H1 (cell line): ENCODE results near the gene FAM170A. TPM values are rescaled to one million over a fixed set of nuclear protein-coding genes. Genes with fewer than 3 reads are reported as not detected.

Experiments
- CTCF ChIA-PET: fragments of 300-600 bp; sonication (Branson Sonifier 250); formaldehyde crosslinking; loops from one replicate; lab custom pipeline; 2021; ENCODE audit not compliant: partially characterized antibody; lab: Charles Lee
- POLR2A ChIA-PET: fragments of 300-600 bp; sonication (Branson Sonifier 250); formaldehyde crosslinking; loops from one replicate; lab custom pipeline; 2021; ENCODE audit warnings: inconsistent platforms; ENCODE audit not compliant: partially characterized antibody; lab: Charles Lee
- DNase-seq, 2 experiments: peaks; one replicate each; pipeline versions ENCODE4 v3.0.0 to v3.0.0-alpha.2; 2010 to 2022; ENCODE audit warnings: low spot score in 2 of 2, low read depth in 1 of 2, mixed read lengths in 1 of 2
- FAIRE-seq: peaks from 2 replicates; lab custom pipeline; 2011; peaks lifted over from hg19 to GRCh38; lab: Jason Lieb, UNC
- H2AFZ ChIP-seq: 2 replicates; pipeline ENCODE4 v1.8.1; 2012; ENCODE audit warnings: low read length, inconsistent platforms
- H2AK5ac ChIP-seq: 2 replicates; pipeline ENCODE4 v1.6.1; 2013; ENCODE audit warnings: low read depth, low read length
- H2BK120ac ChIP-seq: replicated peaks from 2 replicates; pipeline ENCODE3; 2013; ENCODE audit warnings: low read depth, low read length, inconsistent platforms
- H2BK12ac ChIP-seq: 2 replicates; pipeline ENCODE4 v1.6.1; 2013; ENCODE audit warnings: low read depth, low read length
- H2BK15ac ChIP-seq: 2 replicates; pipeline ENCODE4 v1.6.1; 2013; ENCODE audit warnings: low read length
- H2BK20ac ChIP-seq: 2 replicates; pipeline ENCODE4 v1.6.1; 2013; ENCODE audit warnings: low read length
- H2BK5ac ChIP-seq: 2 replicates; pipeline ENCODE4 v1.6.1; 2013; ENCODE audit warnings: low read depth, low read length
- H3K14ac ChIP-seq: 2 replicates; pipeline ENCODE4 v1.6.1; 2013; ENCODE audit warnings: inconsistent platforms; ENCODE audit not compliant: insufficient read length
- H3K18ac ChIP-seq: 2 replicates; pipeline ENCODE4 v1.6.1; 2013; ENCODE audit warnings: low read length; ENCODE audit errors: extremely low read depth
- H3K23ac ChIP-seq: 2 replicates; pipeline ENCODE4 v1.6.1; 2013; ENCODE audit warnings: inconsistent platforms; ENCODE audit not compliant: insufficient read length
- H3K23me2 ChIP-seq: 2 replicates; pipeline ENCODE4 v1.6.1; 2013; ENCODE audit warnings: low read depth, low read length
- H3K27ac ChIP-seq: 2 replicates; pipeline ENCODE4 v1.6.1; 2011; ENCODE audit warnings: low read depth, low read length, inconsistent platforms
- H3K27me3 ChIP-seq, 4 experiments: replicated peaks in 1 of 4; 1 replicate in 1 of 4; 2 replicates in 3 of 4; pipeline versions ENCODE4 v1.6.1 to v1.8.1; 2011 to 2013; ENCODE audit warnings: low read length in 3 of 4, mild to moderate bottlenecking in 3 of 4, inconsistent platforms in 2 of 4, mixed read lengths in 2 of 4, moderate library complexity in 1 of 4; ENCODE audit not compliant: control insufficient read depth in 3 of 4, insufficient read depth in 3 of 4; ENCODE audit errors: extremely low read depth in 1 of 4
- H3K36me3 ChIP-seq, 4 experiments: 2 replicates each; pipeline versions ENCODE4 v1.6.1 to v1.8.1; 2011 to 2013; ENCODE audit warnings: mild to moderate bottlenecking in 4 of 4, low read length in 3 of 4, moderate library complexity in 2 of 4, control low read depth in 1 of 4, inconsistent platforms in 1 of 4; ENCODE audit not compliant: insufficient read depth in 4 of 4, control insufficient read depth in 2 of 4
- H3K4ac ChIP-seq: replicated peaks from 2 replicates; pipeline ENCODE3; 2013; ENCODE audit warnings: low read length, low read depth, mixed read lengths, inconsistent platforms; ENCODE audit not compliant: insufficient read length
- H3K4me1 ChIP-seq, 4 experiments: replicated peaks in 1 of 4; 1 replicate in 1 of 4; 2 replicates in 3 of 4; pipeline versions ENCODE4 v1.6.1 to v1.8.1; 2011 to 2013; ENCODE audit warnings: low read length in 3 of 4, inconsistent platforms in 2 of 4, mixed read lengths in 1 of 4; ENCODE audit not compliant: insufficient read depth in 4 of 4, control insufficient read depth in 3 of 4
- H3K4me2 ChIP-seq, 2 experiments: 2 replicates each; pipeline versions ENCODE4 v1.6.1 to v1.8.1; 2011 to 2013; ENCODE audit warnings: low read depth in 2 of 2, low read length in 2 of 2, control low read depth in 1 of 2, inconsistent platforms in 1 of 2, mild to moderate bottlenecking in 1 of 2; ENCODE audit not compliant: insufficient read depth in 1 of 2
- H3K4me3 ChIP-seq, 4 experiments: fragments of 200-600, 300-600 bp in 1 of 4; sonication (generic), shearing (Covaris generic), sonication (Bioruptor Twin) in 1 of 4; 2 replicates each; pipeline versions ENCODE4 v1.5.1 to v1.8.1; 2011 to 2016; ENCODE audit warnings: low read length in 4 of 4, low read depth in 3 of 4, control low read depth in 2 of 4, inconsistent platforms in 2 of 4, mild to moderate bottlenecking in 2 of 4, mixed read lengths in 1 of 4, moderate library complexity in 1 of 4; ENCODE audit not compliant: insufficient read depth in 2 of 4; ENCODE audit errors: extremely low read depth in 1 of 4
- H3K56ac ChIP-seq: replicated peaks from 2 replicates; pipeline ENCODE3; 2013; ENCODE audit warnings: low read depth, mild to moderate bottlenecking, mixed read lengths, low read length, inconsistent platforms; ENCODE audit not compliant: insufficient read length
- H3K79me1 ChIP-seq: 2 replicates; pipeline ENCODE4 v1.6.1; 2013; ENCODE audit warnings: low read depth, low read length, control low read depth
- H3K79me2 ChIP-seq, 2 experiments: 2 replicates each; pipeline versions ENCODE4 v1.6.1 to v1.8.1; 2012 to 2013; ENCODE audit warnings: low read length in 2 of 2, mild to moderate bottlenecking in 2 of 2, inconsistent platforms in 1 of 2; ENCODE audit not compliant: insufficient read depth in 2 of 2, control insufficient read depth in 1 of 2
- H3K9ac ChIP-seq, 4 experiments: replicated peaks in 1 of 4; 1 replicate in 1 of 4; 2 replicates in 3 of 4; pipeline versions ENCODE4 v1.6.1 to v1.8.1; 2011 to 2013; ENCODE audit warnings: low read depth in 3 of 4, low read length in 3 of 4, control low read depth in 2 of 4, mild to moderate bottlenecking in 2 of 4, moderate library complexity in 2 of 4, inconsistent platforms in 1 of 4; ENCODE audit errors: extremely low read depth in 1 of 4
- H3K9me3 ChIP-seq, 2 experiments: 2 replicates each; pipeline versions ENCODE4 v1.6.1 to v1.8.1; 2012 to 2013; ENCODE audit warnings: mild to moderate bottlenecking in 2 of 2, moderate library complexity in 2 of 2, control low read depth in 1 of 2, inconsistent platforms in 1 of 2, low read depth in 1 of 2, low read length in 1 of 2, mixed read lengths in 1 of 2; ENCODE audit not compliant: insufficient read depth in 2 of 2
- H4K20me1 ChIP-seq, 2 experiments: replicated peaks in 1 of 2; 2 replicates each; pipeline versions ENCODE3 to v1.8.1; 2011 to 2013; ENCODE audit warnings: inconsistent platforms in 2 of 2, low read length in 2 of 2, mild to moderate bottlenecking in 1 of 2; ENCODE audit not compliant: insufficient read depth in 2 of 2, control insufficient read depth in 1 of 2
- H4K5ac ChIP-seq: 2 replicates; pipeline ENCODE4 v1.6.1; 2013; ENCODE audit warnings: low read length, low read depth, mixed read lengths, inconsistent platforms; ENCODE audit not compliant: insufficient read length
- H4K8ac ChIP-seq: 2 replicates; pipeline ENCODE4 v1.8.0; 2013; ENCODE audit warnings: mild to moderate bottlenecking, moderate library complexity, low read length, inconsistent platforms; ENCODE audit not compliant: insufficient read depth; ENCODE audit errors: extremely low read depth
- H4K91ac ChIP-seq: replicated peaks from 2 replicates; pipeline ENCODE3; 2013; ENCODE audit warnings: low read length, mixed read lengths, inconsistent platforms; ENCODE audit not compliant: insufficient read length
- BRCA1 ChIP-seq: IDR thresholded peaks from 2 replicates; pipeline ENCODE4 v1.6.1; 2012; ENCODE audit warnings: low read depth, low read length, improper control_type of control experiment
- CBX8 ChIP-seq: fragments of 300-800, 300-1000 bp; sonication (generic); IDR thresholded peaks from 2 replicates; pipeline ENCODE4 v1.7.1; 2016; ENCODE audit warnings: low read depth, low read length, borderline replicate concordance
- CTBP2 ChIP-seq: IDR thresholded peaks from 2 replicates; pipeline ENCODE4 v1.7.0; 2011; ENCODE audit warnings: borderline replicate concordance, mild to moderate bottlenecking, moderate library complexity, mixed read lengths, low read length; ENCODE audit not compliant: insufficient read depth, insufficient read length
- HDAC2 ChIP-seq, 2 experiments: fragments of 300-600 bp in 1 of 2; sonication (generic) in 1 of 2; IDR thresholded peaks; 2 replicates each; pipeline ENCODE4 v1.6.1; 2011 to 2012; ENCODE audit warnings: low read depth in 2 of 2, low read length in 2 of 2, mild to moderate bottlenecking in 2 of 2, moderate library complexity in 2 of 2, borderline replicate concordance in 1 of 2, inconsistent platforms in 1 of 2
- MAX ChIP-seq: IDR thresholded peaks from 2 replicates; pipeline ENCODE4 v1.6.1; 2012; ENCODE audit warnings: inconsistent platforms
- NANOG ChIP-seq: IDR thresholded peaks from 2 replicates; pipeline ENCODE4 v1.6.1; 2011; ENCODE audit warnings: low read length, low read depth, mild to moderate bottlenecking, inconsistent platforms; ENCODE audit not compliant: insufficient read depth, poor library complexity, severe bottlenecking
- NRF1 ChIP-seq: IDR thresholded peaks from 2 replicates; pipeline ENCODE4 v1.6.1; 2011; ENCODE audit warnings: mild to moderate bottlenecking, low read depth, low read length, improper control_type of control experiment
- POLR2A ChIP-seq, 2 experiments: IDR thresholded peaks; 1 replicate in 1 of 2; 2 replicates in 1 of 2; pipeline ENCODE4 v1.6.1; 2011; ENCODE audit warnings: low read depth in 2 of 2, low read length in 2 of 2, mild to moderate bottlenecking in 2 of 2; ENCODE audit errors: control extremely low read depth in 1 of 2
- RBBP5 ChIP-seq: IDR thresholded peaks from 2 replicates; pipeline ENCODE4 v1.7.1; 2012; ENCODE audit warnings: low read depth, mild to moderate bottlenecking, inconsistent platforms, low read length, moderate library complexity, borderline replicate concordance
- RNF2 ChIP-seq: fragments of 200-900, 300-1000 bp; sonication (generic); IDR thresholded peaks from 2 replicates; pipeline ENCODE4 v1.7.1; 2016; ENCODE audit warnings: borderline replicate concordance, low read depth, mild to moderate bottlenecking, antibody characterized with exemption, low read length; ENCODE audit not compliant: poor library complexity, severe bottlenecking; ENCODE audit errors: missing control alignments
- SIN3A ChIP-seq, 2 experiments: IDR thresholded peaks in 1 of 2; conservative IDR thresholded peaks in 1 of 2; 2 replicates each; pipeline ENCODE4 v1.6.1; 2011 to 2012; ENCODE audit warnings: low read length in 2 of 2, improper control_type of control experiment in 1 of 2, low read depth in 1 of 2, mild to moderate bottlenecking in 1 of 2
- SP2 ChIP-seq: IDR thresholded peaks from 2 replicates; pipeline ENCODE4 v1.6.1; 2012; ENCODE audit warnings: mild to moderate bottlenecking, low read length, inconsistent platforms
- SP4 ChIP-seq: IDR thresholded peaks from 2 replicates; pipeline ENCODE4 v1.6.1; 2012; ENCODE audit warnings: low read length, inconsistent platforms
- WGBS, 2 experiments: shearing (Covaris generic) in 1 of 2; methylation state at CpG; one replicate each; pipeline versions ENCODE4 v1.1.6 to v1.1.7; 2013 to 2015; ENCODE audit warnings: low lambda C conversion rate in 2 of 2, mixed read lengths in 2 of 2, inconsistent platforms in 1 of 2, low coverage in 1 of 2, missing lambda C conversion rate in 1 of 2; ENCODE audit not compliant: insufficient replicate concordance in 2 of 2, insufficient coverage in 1 of 2, insufficient read length in 1 of 2; ENCODE audit errors: extremely low coverage in 1 of 2, missing lambda C conversion rate in 1 of 2; 5-methylcytosine and 5-hydroxymethylcytosine counted together
- polyA plus RNA-seq, 7 experiments: library from polyadenylated mRNA; depleted of rRNA in 3 of 7; stranded (reverse) in 5 of 7; unstranded in 2 of 7; fragments of >200 nt in 5 of 7; fragments of 200-250 nt in 2 of 7; gene quantifications; 1 replicate in 5 of 7; 2 replicates in 1 of 7; 4 replicates in 1 of 7; pipeline versions ENCODE4 v1.2.1 to v1.2.3, GENCODE V29; 2011 to 2013; ENCODE audit warnings: missing spikeins in 2 of 7, mixed read lengths in 2 of 7
- total RNA-seq: library from RNA; stranded (reverse); fragmentation: NEBNext Ultra II Directional; extraction: Animal tissue kit (Norgen Biotek cat#: 25700); gene quantifications from 2 replicates; pipeline ENCODE4 v1.2.1, GENCODE V29; 2021

The FAM170A gene
- total and polyA plus RNA-seq, 2 of the 8 experiments (the other 6 are each of a cell fraction or from before 2014, with no cell fraction given), result not detected

- H4K20me1 ChIP-seq, result no peaks in the 10 kb centered on the region
- no peak overlapping the region for H2BK120ac ChIP-seq
- H3K4ac ChIP-seq, result no peak overlapping the region
- H3K23me2 ChIP-seq, result no peaks in the 10 kb centered on the region
- no peak overlapping the region for H2BK15ac ChIP-seq
- no peak overlapping the region for H4K8ac ChIP-seq
- no peak for DNase-seq
- no peaks in the 10 kb centered on the region for H3K79me2 ChIP-seq
- no peak overlapping the region for H3K56ac ChIP-seq
- H2BK5ac ChIP-seq, result no peak overlapping the region
- H3K23ac ChIP-seq, result no peak overlapping the region
- H2AFZ ChIP-seq, result no peak overlapping the region
- H3K9me3 ChIP-seq, result no peaks in the 10 kb centered on the region
- no peak overlapping the region for H2BK20ac ChIP-seq
- H3K4me2 ChIP-seq, result no peak overlapping the region
- no peak overlapping the region for H2AK5ac ChIP-seq
- H3K36me3 ChIP-seq, result no peaks in the 10 kb centered on the region
- H3K27ac ChIP-seq, result no peak overlapping the region
- CTCF ChIA-PET, result no interaction called here
- no peak for FAIRE-seq
- H3K4me1 ChIP-seq, result no peaks in the 10 kb centered on the region
- H3K4me3 ChIP-seq, result no peak overlapping the region
- no peak overlapping the region for H3K18ac ChIP-seq
- POLR2A ChIA-PET, result no interaction called here
- H3K14ac ChIP-seq, result no peak overlapping the region
- 92% methylated on average over 2 of the region's 2 CpGs; no CpG with 5 or more reads in 1 of the 2 experiments for WGBS, 2 experiments
- H2BK12ac ChIP-seq, result no peak overlapping the region
- H3K27me3 ChIP-seq, result no peaks in the 10 kb centered on the region
- no peak overlapping the region for H3K9ac ChIP-seq
- H4K5ac ChIP-seq, result no peak overlapping the region
- no peaks in the 10 kb centered on the region for H3K79me1 ChIP-seq
- H4K91ac ChIP-seq, result no peak overlapping the region
- TF ChIP-seq SP4 (no peak), NANOG (no peak), CBX8 (no peak), HDAC2 (IDR thresholded peaks at IDR 0.05; ENCODE audit: borderline replicate concordance in 1 of 2, low read depth in 2 of 2, low read length in 2 of 2) (no peak), SIN3A (conservative IDR thresholded peaks at IDR 0.05 in 1 of 2, IDR thresholded peaks at IDR 0.05 in 1 of 2; ENCODE audit: low read depth in 1 of 2, low read length in 2 of 2) (no peak), SP2 (no peak), RNF2 (no peak), NRF1 (no peak), RBBP5 (no peak), MAX (no peak), POLR2A (IDR thresholded peaks at IDR 0.05; ENCODE audit: control extremely low read depth in 1 of 2, low read depth in 2 of 2, low read length in 2 of 2) (no peak), CTBP2 (no peak), BRCA1 (no peak)
Observed at GRCh38 chr5:119681734-119682133, 52.4 kb downstream of the FAM170A start.
